HCT116 (cell line): ENCODE measurements around the gene HABP2.

Source experiments
- CEBPB ChIP-seq: IDR thresholded peaks from 2 replicates; pipeline ENCODE4 v1.6.1; 2012; ENCODE audit warnings: low read depth
- ELF1 ChIP-seq: IDR thresholded peaks from 2 replicates; pipeline ENCODE4 v1.6.1; 2012; ENCODE audit warnings: low read depth, borderline replicate concordance
- EZH2phosphoT487 ChIP-seq: fragments of 200-600 bp; IDR thresholded peaks from 2 replicates; pipeline ENCODE4 v1.6.1; 2018; ENCODE audit warnings: antibody characterized with exemption, borderline replicate concordance
- POLR2A ChIP-seq: IDR thresholded peaks from 2 replicates; pipeline ENCODE4 v1.7.0; 2011; ENCODE audit warnings: borderline replicate concordance; ENCODE audit not compliant: insufficient read depth, insufficient read length; ENCODE audit errors: extremely low read depth
- RAD21 ChIP-seq: IDR thresholded peaks from 2 replicates; pipeline ENCODE4 v1.6.1; 2012; ENCODE audit warnings: low read depth, mild to moderate bottlenecking
- SIN3A ChIP-seq: IDR thresholded peaks from 2 replicates; pipeline ENCODE4 v1.6.1; 2012; ENCODE audit warnings: low read depth
- SRF ChIP-seq: IDR thresholded peaks from 2 replicates; pipeline ENCODE4 v1.6.1; 2012; ENCODE audit warnings: low read depth
- ZNF274 ChIP-seq: fragments of 200-500 bp; sonication (Bioruptor generic); IDR thresholded peaks from 2 replicates; pipeline ENCODE4 v1.6.1; 2014; ENCODE audit warnings: mild to moderate bottlenecking, low read depth, low read length, inconsistent platforms
- TF ChIP-seq, protein P1 (sequence below), 3 experiments: fragments of 200-600 bp in 1 of 3; sonication (generic) in 1 of 3; IDR thresholded peaks in 2 of 3; conservative IDR thresholded peaks in 1 of 3; 2 replicates each; pipeline ENCODE4 v1.5.1; 2012 to 2017; ENCODE audit warnings: low read depth in 2 of 3, low read length in 2 of 3, antibody characterized with exemption in 1 of 3, borderline replicate concordance in 1 of 3, control low read depth in 1 of 3, mild to moderate bottlenecking in 1 of 3, mixed read lengths in 1 of 3, mixed run types in 1 of 3, moderate library complexity in 1 of 3; ENCODE audit not compliant: insufficient read depth in 1 of 3

- TF ChIP-seq SRF, result no peak
- no peak for TF ChIP-seq RAD21
- TF ChIP-seq EZH2phosphoT487, result no peak
- TF ChIP-seq CEBPB, result no peak
- TF ChIP-seq POLR2A, result no peak
- TF ChIP-seq, protein P1, sequence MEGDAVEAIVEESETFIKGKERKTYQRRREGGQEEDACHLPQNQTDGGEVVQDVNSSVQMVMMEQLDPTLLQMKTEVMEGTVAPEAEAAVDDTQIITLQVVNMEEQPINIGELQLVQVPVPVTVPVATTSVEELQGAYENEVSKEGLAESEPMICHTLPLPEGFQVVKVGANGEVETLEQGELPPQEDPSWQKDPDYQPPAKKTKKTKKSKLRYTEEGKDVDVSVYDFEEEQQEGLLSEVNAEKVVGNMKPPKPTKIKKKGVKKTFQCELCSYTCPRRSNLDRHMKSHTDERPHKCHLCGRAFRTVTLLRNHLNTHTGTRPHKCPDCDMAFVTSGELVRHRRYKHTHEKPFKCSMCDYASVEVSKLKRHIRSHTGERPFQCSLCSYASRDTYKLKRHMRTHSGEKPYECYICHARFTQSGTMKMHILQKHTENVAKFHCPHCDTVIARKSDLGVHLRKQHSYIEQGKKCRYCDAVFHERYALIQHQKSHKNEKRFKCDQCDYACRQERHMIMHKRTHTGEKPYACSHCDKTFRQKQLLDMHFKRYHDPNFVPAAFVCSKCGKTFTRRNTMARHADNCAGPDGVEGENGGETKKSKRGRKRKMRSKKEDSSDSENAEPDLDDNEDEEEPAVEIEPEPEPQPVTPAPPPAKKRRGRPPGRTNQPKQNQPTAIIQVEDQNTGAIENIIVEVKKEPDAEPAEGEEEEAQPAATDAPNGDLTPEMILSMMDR (IDR thresholded peaks at IDR 0.05 in 2 of 3, conservative IDR thresholded peaks at IDR 0.05 in 1 of 3; ENCODE audit: borderline replicate concordance in 1 of 3, insufficient read depth in 1 of 3, low read depth in 2 of 3, low read length in 2 of 3), result no peak
- TF ChIP-seq SIN3A, result no peak
- no peak for TF ChIP-seq ELF1
- TF ChIP-seq ZNF274, result no peak
Observed at GRCh38 chr10:113518415-113518814, 34.4 kb upstream of the HABP2 start.
